ENCODE results near the gene PRICKLE2.

DNA sequence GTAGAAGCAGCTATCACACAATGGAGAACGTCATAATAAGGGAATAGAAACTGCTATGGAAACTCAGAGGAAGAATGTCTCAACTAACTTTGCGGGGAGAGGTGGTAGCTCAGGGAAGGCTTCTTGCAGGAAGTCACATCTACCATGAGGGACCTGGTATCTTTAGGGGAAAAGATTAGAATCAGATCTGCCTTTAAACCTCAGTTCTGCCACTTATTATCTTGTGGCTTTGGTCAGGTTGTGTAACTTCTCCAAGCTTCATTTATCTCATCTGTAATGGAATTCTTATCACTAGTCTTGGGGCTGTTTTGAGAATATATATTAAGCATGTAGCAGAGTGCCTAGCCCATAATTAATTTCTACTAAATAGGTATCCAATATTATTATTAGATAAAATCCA lies 46.4 kb upstream of the PRICKLE2 start:
- no peak for TF ChIP-seq POLR2A (IDR thresholded peaks at IDR 0.05)
- TF ChIP-seq, protein P1, sequence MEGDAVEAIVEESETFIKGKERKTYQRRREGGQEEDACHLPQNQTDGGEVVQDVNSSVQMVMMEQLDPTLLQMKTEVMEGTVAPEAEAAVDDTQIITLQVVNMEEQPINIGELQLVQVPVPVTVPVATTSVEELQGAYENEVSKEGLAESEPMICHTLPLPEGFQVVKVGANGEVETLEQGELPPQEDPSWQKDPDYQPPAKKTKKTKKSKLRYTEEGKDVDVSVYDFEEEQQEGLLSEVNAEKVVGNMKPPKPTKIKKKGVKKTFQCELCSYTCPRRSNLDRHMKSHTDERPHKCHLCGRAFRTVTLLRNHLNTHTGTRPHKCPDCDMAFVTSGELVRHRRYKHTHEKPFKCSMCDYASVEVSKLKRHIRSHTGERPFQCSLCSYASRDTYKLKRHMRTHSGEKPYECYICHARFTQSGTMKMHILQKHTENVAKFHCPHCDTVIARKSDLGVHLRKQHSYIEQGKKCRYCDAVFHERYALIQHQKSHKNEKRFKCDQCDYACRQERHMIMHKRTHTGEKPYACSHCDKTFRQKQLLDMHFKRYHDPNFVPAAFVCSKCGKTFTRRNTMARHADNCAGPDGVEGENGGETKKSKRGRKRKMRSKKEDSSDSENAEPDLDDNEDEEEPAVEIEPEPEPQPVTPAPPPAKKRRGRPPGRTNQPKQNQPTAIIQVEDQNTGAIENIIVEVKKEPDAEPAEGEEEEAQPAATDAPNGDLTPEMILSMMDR (IDR thresholded peaks at IDR 0.05) = no peak
